ENCODE data around the gene MAPKAP1. TPM values are rescaled to one million over a fixed set of nuclear protein-coding genes. Genes with fewer than 3 reads are reported as not detected.

The MAPKAP1 gene
- total RNA-seq, 1 donor from 2014 or later = 29.4 TPM

GRCh38 chr9:125460883-125461635, 245.9 kb downstream of the MAPKAP1 start:
- no peak for DNase-seq (ENCODE audit: low spot score)

GRCh38 chr9:125460346-125460745, 246.7 kb downstream of the MAPKAP1 start:
- DNase-seq (ENCODE audit: low spot score) = no peak

- DNase-seq (ENCODE audit: low spot score) = no peak
Observed at GRCh38 chr9:125457357-125457756, 249.7 kb downstream of the MAPKAP1 start.

- no peak for DNase-seq (ENCODE audit: low spot score)
Observed at GRCh38 chr9:125455876-125456275, 251.1 kb downstream of the MAPKAP1 start.

GRCh38 chr9:125455132-125455531, 251.9 kb downstream of the MAPKAP1 start:
- DNase-seq (ENCODE audit: low spot score) = no peak

GRCh38 chr9:125447202-125447802, 259.7 kb downstream of the MAPKAP1 start:
- no peak for DNase-seq (ENCODE audit: low spot score)

GRCh38 chr9:125446561-125447094, 260.4 kb downstream of the MAPKAP1 start:
- no peak for DNase-seq (ENCODE audit: low spot score)

- no peak for DNase-seq (ENCODE audit: low spot score)
Observed at GRCh38 chr9:125444956-125445506, 262.0 kb downstream of the MAPKAP1 start.

- no peak for DNase-seq (ENCODE audit: low spot score)
Observed at GRCh38 chr9:125444166-125444565, 262.8 kb downstream of the MAPKAP1 start.

GRCh38 chr9:125443367-125443766, 263.6 kb downstream of the MAPKAP1 start:
- DNase-seq (ENCODE audit: low spot score) = no peak

- DNase-seq (ENCODE audit: low spot score) = no peak
Observed at GRCh38 chr9:125442452-125442851, 264.6 kb downstream of the MAPKAP1 start.

- no peak for DNase-seq (ENCODE audit: low spot score)
Observed at GRCh38 chr9:125440411-125440810, 266.6 kb downstream of the MAPKAP1 start.

GRCh38 chr9:125439434-125440272, 267.4 kb downstream of the MAPKAP1 start:
- DNase-seq (ENCODE audit: low spot score) = no peak

- no peak for DNase-seq (ENCODE audit: low spot score)
Observed at GRCh38 chr9:125438506-125439433, 268.2 kb downstream of the MAPKAP1 start.

GRCh38 chr9:125437771-125438221, 269.2 kb downstream of the MAPKAP1 start:
- no peak for DNase-seq (ENCODE audit: low spot score)

GRCh38 chr9:125436613-125437443, 270.2 kb downstream of the MAPKAP1 start:
- no peak for DNase-seq (ENCODE audit: low spot score)

GRCh38 chr9:125435776-125436612, 271.0 kb downstream of the MAPKAP1 start:
- no peak for DNase-seq (ENCODE audit: low spot score)

- DNase-seq (ENCODE audit: low spot score) = no peak
Observed at GRCh38 chr9:125434986-125435775, 271.8 kb downstream of the MAPKAP1 start.
